ENCODE measurements around the gene PLCD3.

The PLCD3 gene

GRCh38 chr17:45160447-45161287, 28.4 kb upstream of the PLCD3 start:
- no peaks in the 10 kb centered on the region for H3K9me3 ChIP-seq (ENCODE audit: control insufficient read depth, insufficient read depth, low read length)
- H3K36me3 ChIP-seq (ENCODE audit: insufficient read depth, low read length): no peaks in the 10 kb centered on the region
- H3K4me1 ChIP-seq (ENCODE audit: insufficient read depth, low read length): peaks cover 8% of the 10 kb centered on the region; the same call in 1 of the 2 replicates
- peak overlapping the region; percentile 96 for H3K9ac ChIP-seq (ENCODE audit: low read depth, low read length)

GRCh38 chr17:45156242-45156641, 23.9 kb upstream of the PLCD3 start:
- peaks cover 6% of the 10 kb centered on the region; the same call in 1 of the 2 replicates for H3K4me1 ChIP-seq (ENCODE audit: insufficient read depth, low read length)
- H3K9me3 ChIP-seq (ENCODE audit: control insufficient read depth, insufficient read depth, low read length): no peaks in the 10 kb centered on the region
- H3K36me3 ChIP-seq (ENCODE audit: insufficient read depth, low read length): no peaks in the 10 kb centered on the region
- no peak overlapping the region for H3K9ac ChIP-seq (ENCODE audit: low read depth, low read length)

- H3K9me3 ChIP-seq (ENCODE audit: control insufficient read depth, insufficient read depth, low read length): no peaks in the 10 kb centered on the region
- no peak overlapping the region for H3K9ac ChIP-seq (ENCODE audit: low read depth, low read length)
- H3K36me3 ChIP-seq (ENCODE audit: insufficient read depth, low read length): no peaks in the 10 kb centered on the region
- H3K4me1 ChIP-seq (ENCODE audit: insufficient read depth, low read length): peaks cover 8% of the 10 kb centered on the region; the same call in 1 of the 2 replicates
These were observed 23.2 kb upstream of the PLCD3 start for GRCh38 chr17:45155483-45155882.

GRCh38 chr17:45155029-45155428, 22.7 kb upstream of the PLCD3 start:
- H3K4me1 ChIP-seq (ENCODE audit: insufficient read depth, low read length): peaks cover 8% of the 10 kb centered on the region; the same call in 1 of the 2 replicates
- no peak overlapping the region for H3K9ac ChIP-seq (ENCODE audit: low read depth, low read length)
- no peaks in the 10 kb centered on the region for H3K9me3 ChIP-seq (ENCODE audit: control insufficient read depth, insufficient read depth, low read length)
- H3K36me3 ChIP-seq (ENCODE audit: insufficient read depth, low read length): no peaks in the 10 kb centered on the region

GRCh38 chr17:45150911-45151809, 18.8 kb upstream of the PLCD3 start:
- Histone ChIP-seq H3K9ac (ENCODE audit: low read depth, low read length) (peak overlapping the region; percentile 85; the same call in 1 of the 2 replicates), H3K9me3 (ENCODE audit: control insufficient read depth, insufficient read depth, low read length) (no peaks in the 10 kb centered on the region), H3K36me3 (ENCODE audit: insufficient read depth, low read length) (no peaks in the 10 kb centered on the region), H3K4me1 (ENCODE audit: insufficient read depth, low read length) (peaks cover 8% of the 10 kb centered on the region; the same call in 1 of the 2 replicates)

- H3K9me3 ChIP-seq (ENCODE audit: control insufficient read depth, insufficient read depth, low read length): no peaks in the 10 kb centered on the region
- peak overlapping the region; percentile 85 for H3K9ac ChIP-seq (ENCODE audit: low read depth, low read length)
- peaks cover 8% of the 10 kb centered on the region; the same call in 1 of the 2 replicates for H3K4me1 ChIP-seq (ENCODE audit: insufficient read depth, low read length)
- no peaks in the 10 kb centered on the region for H3K36me3 ChIP-seq (ENCODE audit: insufficient read depth, low read length)
These were observed 17.7 kb upstream of the PLCD3 start for GRCh38 chr17:45149669-45150664.

- Histone ChIP-seq H3K9ac (ENCODE audit: low read depth, low read length) (peak overlapping the region; percentile 85), H3K9me3 (ENCODE audit: control insufficient read depth, insufficient read depth, low read length) (no peaks in the 10 kb centered on the region), H3K4me1 (ENCODE audit: insufficient read depth, low read length) (peaks cover 8% of the 10 kb centered on the region; the same call in 1 of the 2 replicates), H3K36me3 (ENCODE audit: insufficient read depth, low read length) (no peaks in the 10 kb centered on the region)
These were observed 16.8 kb upstream of the PLCD3 start for GRCh38 chr17:45149037-45149668.

GRCh38 chr17:45148183-45149036, 16.1 kb upstream of the PLCD3 start, which contains the start of gene HEXIM1:
Gene HEXIM1, plus strand, starts transcription at chr17:45148475. Its CDS starts 716 bp downstream, at chr17:45149191.
- Histone ChIP-seq H3K4me1 (ENCODE audit: insufficient read depth, low read length) (peaks cover 8% of the 10 kb centered on the region), H3K9ac (ENCODE audit: low read depth, low read length) (peak within 1 kb of the TSS; percentile 91), H3K9me3 (ENCODE audit: control insufficient read depth, insufficient read depth, low read length) (no peaks in the 10 kb centered on the region), H3K36me3 (ENCODE audit: insufficient read depth, low read length) (no peaks in the 10 kb centered on the region)

GRCh38 chr17:45147581-45148182, 15.4 kb upstream of the PLCD3 start:
- Histone ChIP-seq H3K9ac (ENCODE audit: low read depth, low read length) (peak overlapping the region; percentile 91), H3K4me1 (ENCODE audit: insufficient read depth, low read length) (peaks cover 15% of the 10 kb centered on the region), H3K9me3 (ENCODE audit: control insufficient read depth, insufficient read depth, low read length) (no peaks in the 10 kb centered on the region), H3K36me3 (ENCODE audit: insufficient read depth, low read length) (no peaks in the 10 kb centered on the region)

- no peaks in the 10 kb centered on the region for H3K36me3 ChIP-seq (ENCODE audit: insufficient read depth, low read length)
- no peaks in the 10 kb centered on the region for H3K9me3 ChIP-seq (ENCODE audit: control insufficient read depth, insufficient read depth, low read length)
- peak overlapping the region; percentile 91 for H3K9ac ChIP-seq (ENCODE audit: low read depth, low read length)
- peaks cover 15% of the 10 kb centered on the region for H3K4me1 ChIP-seq (ENCODE audit: insufficient read depth, low read length)
These were observed 14.7 kb upstream of the PLCD3 start for GRCh38 chr17:45146890-45147580.

GRCh38 chr17:45146592-45146889, 14.2 kb upstream of the PLCD3 start:
- peak overlapping the region; percentile 91 for H3K9ac ChIP-seq (ENCODE audit: low read depth, low read length)
- peaks cover 11% of the 10 kb centered on the region for H3K4me1 ChIP-seq (ENCODE audit: insufficient read depth, low read length)
- H3K9me3 ChIP-seq (ENCODE audit: control insufficient read depth, insufficient read depth, low read length): no peaks in the 10 kb centered on the region

GRCh38 chr17:45146166-45146565, 13.9 kb upstream of the PLCD3 start:
- Histone ChIP-seq H3K9ac (ENCODE audit: low read depth, low read length) (no peak overlapping the region), H3K9me3 (ENCODE audit: control insufficient read depth, insufficient read depth, low read length) (no peaks in the 10 kb centered on the region), H3K4me1 (ENCODE audit: insufficient read depth, low read length) (peaks cover 8% of the 10 kb centered on the region), H3K36me3 (ENCODE audit: insufficient read depth, low read length) (no peaks in the 10 kb centered on the region)

More at GRCh38 chr17:45146592-45146889, 14.2 kb upstream of the PLCD3 start:
- H3K36me3 ChIP-seq (ENCODE audit: insufficient read depth, low read length): no peaks in the 10 kb centered on the region

Measured in ES-I3 (cell line).